Suprapubic skin (tissue), 4 donors: Measurements from ENCODE around the gene NAA80.

Experiments used
- POLR2A ChIP-seq, 2 donors: fragments of 450-650 bp; IDR thresholded peaks; one replicate each; pipeline ENCODE4 v1.6.1; 2017; ENCODE audit warnings: antibody characterized with exemption in 2 of 2, mild to moderate bottlenecking in 2 of 2, moderate library complexity in 2 of 2
- POLR2AphosphoS5 ChIP-seq, 3 donors: sonication (generic); formaldehyde crosslinking; IDR thresholded peaks; one replicate each; pipeline ENCODE4 v1.6.1; 2017; ENCODE audit warnings: antibody characterized with exemption in 3 of 3
- TF ChIP-seq, protein P1 (sequence below), 2 donors: fragments of 200-600 bp in 1 of 2; fragments of 450-650 bp in 1 of 2; sonication (generic) in 1 of 2; IDR thresholded peaks; one replicate each; pipeline ENCODE4 v1.5.1; 2016 to 2019; ENCODE audit warnings: antibody characterized with exemption in 2 of 2, mild to moderate bottlenecking in 1 of 2, moderate library complexity in 1 of 2

- TF ChIP-seq POLR2AphosphoS5 (IDR thresholded peaks at IDR 0.05) (no peak), POLR2A (IDR thresholded peaks at IDR 0.05) (no peak)
- TF ChIP-seq, protein P1, sequence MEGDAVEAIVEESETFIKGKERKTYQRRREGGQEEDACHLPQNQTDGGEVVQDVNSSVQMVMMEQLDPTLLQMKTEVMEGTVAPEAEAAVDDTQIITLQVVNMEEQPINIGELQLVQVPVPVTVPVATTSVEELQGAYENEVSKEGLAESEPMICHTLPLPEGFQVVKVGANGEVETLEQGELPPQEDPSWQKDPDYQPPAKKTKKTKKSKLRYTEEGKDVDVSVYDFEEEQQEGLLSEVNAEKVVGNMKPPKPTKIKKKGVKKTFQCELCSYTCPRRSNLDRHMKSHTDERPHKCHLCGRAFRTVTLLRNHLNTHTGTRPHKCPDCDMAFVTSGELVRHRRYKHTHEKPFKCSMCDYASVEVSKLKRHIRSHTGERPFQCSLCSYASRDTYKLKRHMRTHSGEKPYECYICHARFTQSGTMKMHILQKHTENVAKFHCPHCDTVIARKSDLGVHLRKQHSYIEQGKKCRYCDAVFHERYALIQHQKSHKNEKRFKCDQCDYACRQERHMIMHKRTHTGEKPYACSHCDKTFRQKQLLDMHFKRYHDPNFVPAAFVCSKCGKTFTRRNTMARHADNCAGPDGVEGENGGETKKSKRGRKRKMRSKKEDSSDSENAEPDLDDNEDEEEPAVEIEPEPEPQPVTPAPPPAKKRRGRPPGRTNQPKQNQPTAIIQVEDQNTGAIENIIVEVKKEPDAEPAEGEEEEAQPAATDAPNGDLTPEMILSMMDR (IDR thresholded peaks at IDR 0.05), result no peak
Measured at GRCh38 chr3:50250514-50250913, 48.7 kb downstream of the NAA80 start.
